K562 (cell line): Measurements from ENCODE around the gene SLC2A8. TPM values are rescaled to one million over a fixed set of nuclear protein-coding genes. Genes with fewer than 3 reads are reported as not detected.

Experiments
- ATAC-seq: fragments of 200-7000 bp; cut with Tn5 transposase; 3 replicates; pipeline ENCODE4 v1.9.1; 2020; ENCODE audit warnings: moderate library complexity
- BruUV-seq: library from RNA; stranded (reverse); fragments of 400-500 nt; replicated peaks from 2 replicates; lab custom pipeline; 2021; lab: Mats Ljungman, UMichigan
- CTCF ChIA-PET: fragments of 300-600 bp; formaldehyde crosslinking; extraction: SDS; loops from one replicate; lab custom pipeline; 2021; ENCODE audit warnings: low intra/inter-chr PET ratio; lab: Yijun Ruan, JAX
- POLR2A ChIA-PET: fragments of 300-600, 350-650 bp; sonication (Branson Sonifier 250); formaldehyde crosslinking; extraction: SDS; loops from one replicate; lab custom pipeline; 2021; ENCODE audit warnings: antibody characterized with exemption, inconsistent platforms; lab: Yijun Ruan, JAX
- DNase-seq, 4 experiments: peaks; one replicate each; pipeline versions ENCODE4 v3.0.0 to v3.0.0-alpha.2; 2011 to 2018; ENCODE audit warnings: low spot score in 3 of 4, mixed read lengths in 3 of 4; ENCODE audit errors: extremely low read depth in 1 of 4
- FAIRE-seq: peaks from 2 replicates; lab custom pipeline; 2011; peaks lifted over from hg19 to GRCh38; lab: Jason Lieb, UNC
- H2AFZ ChIP-seq: 2 replicates; pipeline ENCODE4 v1.6.0; 2011; ENCODE audit warnings: low read depth, low read length, control low read depth, inconsistent platforms
- H3K27ac ChIP-seq: fragments of 200-600 bp; 3 replicates; pipeline ENCODE4 v1.8.0; 2011; ENCODE audit warnings: low read depth, mild to moderate bottlenecking, control low read depth, inconsistent platforms, low read length, moderate library complexity, mixed read lengths; ENCODE audit errors: extremely low read depth
- H3K27me3 ChIP-seq, 2 experiments: fragments of 300-600 bp in 1 of 2; 2 replicates in 1 of 2; 3 replicates in 1 of 2; pipeline versions ENCODE4 v1.6.0 to v1.8.0; 2011; ENCODE audit warnings: inconsistent platforms in 2 of 2, low read length in 2 of 2, mild to moderate bottlenecking in 1 of 2, mixed read lengths in 1 of 2, moderate library complexity in 1 of 2; ENCODE audit not compliant: control insufficient read depth in 2 of 2, insufficient read depth in 2 of 2
- H3K36me3 ChIP-seq: fragments of 300-600 bp; 3 replicates; pipeline ENCODE4 v1.8.0; 2011; ENCODE audit warnings: mild to moderate bottlenecking, low read length, inconsistent platforms; ENCODE audit not compliant: control insufficient read depth, insufficient read depth
- H3K4me1 ChIP-seq, 2 experiments: fragments of 200-600 bp in 1 of 2; replicated peaks in 1 of 2; 2 replicates in 1 of 2; 3 replicates in 1 of 2; pipeline versions ENCODE4 v1.5.1 to v1.8.0; 2011; ENCODE audit warnings: inconsistent platforms in 2 of 2, low read length in 2 of 2, mild to moderate bottlenecking in 1 of 2, mixed read lengths in 1 of 2, moderate library complexity in 1 of 2; ENCODE audit not compliant: control insufficient read depth in 2 of 2, insufficient read depth in 2 of 2
- H3K4me2 ChIP-seq: 2 replicates; pipeline ENCODE4 v1.6.1; 2011; ENCODE audit warnings: low read length, control low read depth, inconsistent platforms, mixed read lengths; ENCODE audit not compliant: insufficient read depth
- H3K4me3 ChIP-seq: fragments of 200-600 bp; sonication (generic), shearing (Covaris generic); 2 replicates; pipeline ENCODE4 v1.5.1; 2016; ENCODE audit warnings: control low read depth, inconsistent platforms
- H3K79me2 ChIP-seq: fragments of 200-600 bp; 3 replicates; pipeline ENCODE4 v1.8.0; 2011; ENCODE audit warnings: low read length, inconsistent platforms; ENCODE audit not compliant: control insufficient read depth, insufficient read depth
- H3K9ac ChIP-seq, 2 experiments: 2 replicates each; pipeline versions ENCODE4 v1.6.0 to v1.6.1; 2011; ENCODE audit warnings: low read depth in 2 of 2, low read length in 2 of 2, control low read depth in 1 of 2, inconsistent platforms in 1 of 2, mild to moderate bottlenecking in 1 of 2, mixed read lengths in 1 of 2; ENCODE audit not compliant: insufficient read depth in 1 of 2
- H3K9me1 ChIP-seq: one replicate; pipeline ENCODE4 v1.6.0; 2011; ENCODE audit warnings: inconsistent platforms, mild to moderate bottlenecking, low read length, moderate library complexity; ENCODE audit not compliant: control insufficient read depth, insufficient read depth
- H3K9me3 ChIP-seq: replicated peaks from 2 replicates; pipeline ENCODE4 v1.5.1; 2011; ENCODE audit warnings: low read depth, low read length, inconsistent platforms; ENCODE audit not compliant: control insufficient read depth, insufficient read depth
- H4K20me1 ChIP-seq: replicated peaks from 2 replicates; pipeline ENCODE4 v1.6.1; 2011; ENCODE audit warnings: low read length, inconsistent platforms, mixed read lengths; ENCODE audit not compliant: control insufficient read depth, insufficient read depth
- C11orf30 ChIP-seq: fragments of 450-650 bp; IDR thresholded peaks from 2 replicates; pipeline ENCODE4 v1.6.1; 2016; ENCODE audit warnings: low read depth, mild to moderate bottlenecking
- CHCHD3 ChIP-seq: fragments of 250-450 bp; sonication (Bioruptor Pico); IDR thresholded peaks from 2 replicates; pipeline ENCODE4 v2.1.2; 2022; ENCODE audit warnings: mild to moderate bottlenecking
- E2F4 ChIP-seq: sonication (generic); formaldehyde crosslinking; IDR thresholded peaks from 2 replicates; pipeline ENCODE4 v1.8.0; 2022; ENCODE audit warnings: mild to moderate bottlenecking, low read depth, missing genetic modification reagents
- HIVEP1 ChIP-seq: fragments of 250-450 bp; sonication (Bioruptor Pico); IDR thresholded peaks from 2 replicates; pipeline ENCODE4 v1.4.0; 2020; ENCODE audit warnings: mild to moderate bottlenecking
- MAFF ChIP-seq: IDR thresholded peaks from 2 replicates; pipeline ENCODE4 v1.6.1; 2012; ENCODE audit warnings: low read length, improper control_type of control experiment
- MAFG ChIP-seq: fragments of 450-650 bp; conservative IDR thresholded peaks from 2 replicates; pipeline ENCODE4 v1.6.1; 2016; ENCODE audit warnings: missing genetic modification characterization, missing compliant biosample characterization
- MAFK ChIP-seq: IDR thresholded peaks from 2 replicates; pipeline ENCODE4 v1.6.1; 2011; ENCODE audit warnings: low read length, improper control_type of control experiment
- MEIS2 ChIP-seq: fragments of 450-650 bp; IDR thresholded peaks from 2 replicates; pipeline ENCODE4 v1.6.1; 2014; ENCODE audit warnings: mild to moderate bottlenecking; ENCODE audit not compliant: partially characterized antibody
- RREB1 ChIP-seq: fragments of 250-450 bp; sonication (Bioruptor Pico); IDR thresholded peaks from 2 replicates; pipeline ENCODE4 v1.4.0; 2020
- ZNF316 ChIP-seq: fragments of 450-650 bp; IDR thresholded peaks from 2 replicates; pipeline ENCODE4 v1.6.1; 2016
- WGBS: fragments of 100-300 bp; shearing (Covaris generic); methylation state at CpG from one replicate; pipeline ENCODE4 v1.1.6; 2016; ENCODE audit warnings: low coverage, mixed read lengths; ENCODE audit not compliant: insufficient coverage; ENCODE audit errors: missing lambda C conversion rate; 5-methylcytosine and 5-hydroxymethylcytosine counted together
- in situ Hi-C: fragments of 300-500 bp; cut with MboI; formaldehyde crosslinking; loops from 4 replicates; pipeline ENCODE4 v1.15.0; 2018; ENCODE audit warnings: inconsistent platforms, mixed read lengths
- intact Hi-C: fragments of 100-400 bp; cut with micrococcal nuclease; formaldehyde crosslinking; loops from 2 replicates; pipeline ENCODE4 v1.14.2; 2022
- polyA plus RNA-seq, 8 experiments: library from polyadenylated mRNA; depleted of rRNA in 4 of 8; stranded (reverse) in 5 of 8; unstranded in 3 of 8; fragments of >200 nt; fragmentation: Nextera tagmentation in 2 of 8; fragmentation: Illumina TruSeq in 1 of 8; extraction: Ambion mirVana in 2 of 8; extraction: Trizol in 1 of 8; gene quantifications; 2 replicates each; pipeline versions ENCODE4 v1.2.1 to v1.2.3, GENCODE V29; 2011 to 2014; ENCODE audit warnings: inconsistent platforms in 1 of 8, missing spikeins in 1 of 8
- total RNA-seq, 7 experiments: library from RNA; depleted of rRNA in 6 of 7; stranded (reverse); fragments of >200 nt in 6 of 7; fragmentation: Illumina TruSeq in 2 of 7; extraction: Trizol in 2 of 7; gene quantifications; 2 replicates each; pipeline versions ENCODE4 v1.2.1 to v1.2.3, GENCODE V29; 2011 to 2021; ENCODE audit warnings: low replicate concordance in 1 of 7

SLC2A8 gene
- total and polyA plus RNA-seq, 9 of the 15 experiments (the other 6 are each of a cell fraction or from before 2014, with no cell fraction given) = 0.13 to 12.9 (median 5.2) TPM

- in situ Hi-C loops = no loop called here
- BruUV-seq = no TSS peak
- Histone ChIP-seq H3K27me3 (peaks cover 30 to 46% of the 10 kb centered on the region in 2 experiments), H4K20me1 (peaks cover 4% of the 10 kb centered on the region; the same call in 1 of the 2 replicates), H3K9me1 (no peaks in the 10 kb centered on the region), H3K9me3 (no peaks in the 10 kb centered on the region), H2AFZ (no peak overlapping the region), H3K4me1 (no peaks in the 10 kb centered on the region), H3K4me2 (no peak overlapping the region), H3K27ac (no peak overlapping the region), H3K79me2 (no peaks in the 10 kb centered on the region), H3K36me3 (no peaks in the 10 kb centered on the region), H3K4me3 (no peak overlapping the region), H3K9ac (no peak overlapping the region)
- FAIRE-seq = no peak
- ChIA-PET POLR2A (no interaction called here), CTCF (no interaction called here)
- intact Hi-C loops = no loop called here
- no peak for ATAC-seq
- 18% methylated on average over 8 of the region's 8 CpGs for WGBS
- TF ChIP-seq RREB1 (no peak), C11orf30 (peak; percentile 92), MAFG (tag) (peak; percentile 93), MAFK (peak; percentile 96), MAFF (peak; percentile 96), HIVEP1 (CRISPR knock-in tag) (no peak), MEIS2 (no peak), ZNF316 (peak; percentile 96), E2F4 (CRISPR knock-in tag) (no peak), CHCHD3 (CRISPR knock-in tag) (no peak)
- no peak for DNase-seq
These were observed 48.9 kb upstream of the SLC2A8 start for GRCh38 chr9:127347831-127348776.
